GM21390 (cell line): ENCODE measurements around the gene PLTP.
"Not testable (repeated sequence)": the region's sequence is repeated elsewhere in the genome, so short reads cannot be mapped to it uniquely, and the experiment has no call there.

Experiments
- ATAC-seq: cut with Tn5 transposase; IDR thresholded peaks from one replicate; pipeline ENCODE4 v1.9.1; 2021; ENCODE audit not compliant: unreplicated experiment

PLTP gene

DNA sequence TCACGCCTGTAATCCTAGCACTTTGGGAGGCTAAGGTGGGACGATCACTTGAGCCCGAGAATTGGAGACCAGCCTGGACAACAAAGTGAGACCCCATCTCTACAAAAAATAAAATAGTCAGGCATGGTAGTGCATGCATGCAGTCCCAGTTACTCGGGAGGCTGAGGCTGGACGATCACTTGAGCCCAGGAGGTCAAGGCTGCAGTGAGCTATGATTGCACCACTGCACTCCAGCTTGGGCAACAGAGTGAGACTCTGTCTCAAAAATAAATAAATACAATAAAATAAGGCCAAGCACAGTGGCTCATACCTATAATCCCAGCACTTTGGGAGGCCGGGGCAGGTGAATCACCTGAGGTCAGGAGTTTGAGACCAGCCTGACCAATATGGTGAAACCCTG, 10.6 kb downstream of the PLTP start:
- ATAC-seq, result not testable (repeated sequence)

GRCh38 chr20:45899046-45899835, 12.7 kb downstream of the PLTP start:
- ATAC-seq, result no peak

- no peak for ATAC-seq
These were observed 13.7 kb downstream of the PLTP start for GRCh38 chr20:45898285-45898684.

DNA sequence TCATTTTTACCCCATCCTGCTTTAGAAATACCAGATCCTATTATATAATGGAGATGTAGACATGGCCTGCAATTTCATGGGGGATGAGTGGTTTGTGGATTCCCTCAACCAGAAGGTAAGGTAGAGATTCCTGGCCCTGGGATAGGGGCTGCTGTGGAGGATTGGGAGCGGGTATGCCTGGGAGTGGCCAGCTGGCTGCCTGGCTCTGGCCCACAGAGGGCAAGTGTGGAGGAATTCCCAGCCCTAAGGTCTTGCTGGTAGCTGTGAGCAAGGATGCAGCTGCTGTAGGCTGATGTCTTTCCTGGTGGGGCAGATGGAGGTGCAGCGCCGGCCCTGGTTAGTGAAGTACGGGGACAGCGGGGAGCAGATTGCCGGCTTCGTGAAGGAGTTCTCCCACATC, 14.3 kb downstream of the PLTP start:
- ATAC-seq, result no peak

DNA sequence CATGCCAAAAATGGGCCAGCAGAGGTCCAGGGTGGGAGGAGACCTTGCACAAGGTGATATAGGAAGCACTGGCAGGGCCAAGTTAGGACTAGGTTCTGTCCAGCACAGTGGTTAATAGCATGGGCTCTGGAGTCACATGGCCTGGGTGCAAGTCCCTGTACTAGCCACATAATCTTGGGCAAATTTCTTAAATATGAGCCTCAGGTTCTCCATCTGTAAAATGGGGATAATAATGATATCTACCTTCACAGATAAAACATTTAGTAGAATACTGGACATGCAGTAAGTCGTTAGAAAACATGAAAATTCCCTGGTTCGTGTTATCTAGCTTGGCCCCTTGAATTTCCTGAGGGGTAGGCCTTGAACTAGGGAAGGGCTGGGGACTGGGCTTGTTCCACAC, 14.7 kb downstream of the PLTP start:
- ATAC-seq, result no peak

GRCh38 chr20:45896641-45897161, 15.3 kb downstream of the PLTP start:
- no peak for ATAC-seq

- ATAC-seq, result no peak
These were observed 17.2 kb downstream of the PLTP start for GRCh38 chr20:45894797-45895196.

DNA sequence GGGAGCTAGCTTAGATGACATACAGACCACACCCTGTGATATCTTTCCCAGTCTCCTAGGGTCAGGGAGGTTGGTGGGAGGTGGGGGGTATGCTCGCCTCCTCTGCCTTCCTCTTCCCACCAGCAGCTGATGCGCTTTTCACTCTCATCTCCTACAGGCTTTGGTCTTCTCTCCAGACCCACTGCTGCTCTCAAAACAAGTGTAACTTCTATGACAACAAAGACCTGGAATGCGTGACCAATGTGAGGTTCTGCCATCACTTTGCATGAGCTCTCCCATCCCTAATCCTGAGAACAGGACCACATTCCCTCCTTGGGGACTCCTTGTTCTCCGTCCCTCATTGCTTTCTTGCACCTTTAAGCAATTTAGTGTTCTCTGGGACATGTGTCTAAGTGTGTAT, 18.1 kb downstream of the PLTP start:
- ATAC-seq, result no peak

GRCh38 chr20:45892828-45893500, 19.0 kb downstream of the PLTP start:
- ATAC-seq, result no peak

- no peak for ATAC-seq
These were observed 19.7 kb downstream of the PLTP start for GRCh38 chr20:45892049-45892825.

GRCh38 chr20:45890985-45891983, 20.7 kb downstream of the PLTP start, which contains the start of the genes CTSA and NEURL2:
Gene CTSA (plus strand): TSS chr20:45891335. CDS start chr20:45891569, 234 bp downstream.
Gene NEURL2 (minus strand): TSS chr20:45891208. CDS start chr20:45890991, 217 bp downstream.
- peak; percentile 77 for ATAC-seq

GRCh38 chr20:45890077-45890984, 21.6 kb downstream of the PLTP start:
- ATAC-seq, result no peak

DNA sequence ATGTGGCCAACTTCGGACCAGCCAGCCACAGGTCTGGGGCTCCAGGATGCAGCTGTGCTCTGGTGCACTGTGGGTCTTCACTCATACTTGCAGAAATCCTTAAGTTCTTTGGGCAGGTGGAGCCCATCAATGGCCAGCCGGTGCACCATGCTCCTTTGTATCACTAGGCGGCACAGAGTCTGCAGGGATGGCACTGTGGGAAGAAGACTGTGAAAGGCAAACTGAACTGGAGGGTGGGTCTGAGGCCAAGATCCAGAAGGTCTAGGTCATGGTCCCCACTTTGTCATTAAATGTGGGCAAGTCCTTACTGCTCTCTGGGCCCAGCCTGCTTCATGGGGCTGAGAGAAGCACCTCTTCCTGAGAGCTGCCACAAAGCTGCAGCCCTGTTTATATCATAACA, 23.3 kb downstream of the PLTP start:
- no peak for ATAC-seq

DNA sequence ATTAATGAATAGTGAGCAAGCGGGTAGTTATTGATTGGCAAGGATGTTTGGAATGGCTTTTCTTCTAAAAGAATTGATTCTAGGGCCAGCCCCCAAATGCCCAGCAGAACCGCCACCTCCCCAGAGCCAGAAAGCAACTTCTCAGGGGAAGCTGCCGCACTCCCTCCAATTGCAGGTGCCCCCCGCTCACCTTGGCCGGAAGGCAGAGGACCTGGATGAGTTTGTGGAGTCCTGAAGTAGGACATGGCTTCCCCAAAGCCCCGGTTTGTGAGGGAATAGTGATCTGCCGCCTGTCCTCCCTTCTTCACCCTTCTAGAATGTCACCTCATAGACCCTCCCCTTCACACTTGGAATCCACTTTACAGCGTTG, 24.6 kb downstream of the PLTP start, which contains the start of gene SPATA25:
TSS of gene SPATA25 (minus strand) at position 277 of the 370 bp plus-strand sequence. CDS start at position 245, 32 bp downstream.
- ATAC-seq, result no peak

DNA sequence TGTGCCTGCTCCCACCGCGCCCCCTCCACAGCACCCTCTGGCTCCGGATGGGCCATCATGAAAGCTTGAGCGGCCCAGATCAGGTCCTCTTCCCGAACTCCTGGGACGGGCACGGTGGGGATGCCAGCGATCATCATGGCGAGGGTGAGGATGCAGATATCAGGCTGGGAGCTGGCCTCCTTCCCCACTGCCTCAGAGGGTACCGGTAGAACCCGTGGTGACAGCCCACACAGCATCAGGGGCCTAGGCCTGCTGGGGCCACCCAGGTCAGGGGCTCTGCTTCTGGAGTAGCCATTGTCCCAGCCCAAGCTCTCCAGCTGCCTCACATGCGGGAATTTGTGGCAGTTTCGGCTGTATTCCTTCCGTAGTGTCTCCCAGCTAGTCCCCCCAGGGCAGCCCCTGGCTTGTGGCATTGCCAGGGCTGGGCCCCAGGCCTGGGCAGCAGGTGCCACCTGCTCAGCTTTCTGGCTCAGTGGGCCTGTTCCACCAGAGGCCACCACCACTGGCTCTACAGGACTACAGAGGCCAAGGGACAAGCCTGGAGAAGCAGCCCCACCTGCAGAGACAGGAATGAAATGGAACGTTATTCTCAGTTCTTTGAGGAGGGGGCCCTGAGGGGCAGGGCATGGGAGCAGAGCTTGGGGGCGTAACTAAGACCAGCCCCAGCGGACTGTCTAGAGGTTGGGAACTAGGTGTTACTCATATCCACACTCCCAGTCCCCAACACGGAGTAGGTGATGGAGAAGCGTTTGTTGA, 25.2 kb downstream of the PLTP start:
- no peak for ATAC-seq

DNA sequence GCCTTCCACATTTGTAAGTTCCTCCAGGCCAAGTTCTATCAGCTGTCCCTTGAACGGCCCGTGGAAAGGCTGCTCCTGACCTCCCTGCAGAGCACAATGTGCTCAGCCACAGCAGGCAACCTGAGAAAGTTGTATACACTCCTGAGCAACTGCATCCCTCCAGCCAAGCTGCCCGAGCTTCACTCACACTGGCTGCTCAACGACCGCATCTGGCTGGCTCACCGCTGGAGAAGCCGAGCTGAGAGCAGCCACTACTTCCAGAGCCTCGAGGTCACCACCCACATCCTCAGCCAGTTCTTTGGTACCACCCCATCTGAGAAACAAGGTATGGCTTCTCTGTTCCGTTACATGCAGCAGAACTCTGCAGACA, 28.9 kb downstream of the PLTP start:
- no peak for ATAC-seq

GRCh38 chr20:45882469-45883099, 29.4 kb downstream of the PLTP start:
- ATAC-seq, result no peak
